Jurkat, Clone E6-1 (cell line): ENCODE data around the gene AGPAT4. TPM values are rescaled to one million over a fixed set of nuclear protein-coding genes. Genes with fewer than 3 reads are reported as not detected.
"Not testable (repeated sequence)": the region's sequence is repeated elsewhere in the genome, so short reads cannot be mapped to it uniquely, and the experiment has no call there.

Experiments used
- DNase-seq: peaks from one replicate; pipeline ENCODE4 v3.0.0-alpha.2; 2011; ENCODE audit warnings: low read depth, low spot score
- H3K4me3 ChIP-seq: 2 replicates; pipeline ENCODE4 v1.5.1; 2011; ENCODE audit warnings: mild to moderate bottlenecking, low read length, control low read depth, moderate library complexity
- polyA plus RNA-seq: library from polyadenylated mRNA; unstranded; fragments of >200 nt; gene quantifications from one replicate; pipeline ENCODE4 v1.2.1, GENCODE V29; 2012; ENCODE audit warnings: missing spikeins; ENCODE audit not compliant: insufficient read length, insufficient read depth

AGPAT4 gene, protein sequence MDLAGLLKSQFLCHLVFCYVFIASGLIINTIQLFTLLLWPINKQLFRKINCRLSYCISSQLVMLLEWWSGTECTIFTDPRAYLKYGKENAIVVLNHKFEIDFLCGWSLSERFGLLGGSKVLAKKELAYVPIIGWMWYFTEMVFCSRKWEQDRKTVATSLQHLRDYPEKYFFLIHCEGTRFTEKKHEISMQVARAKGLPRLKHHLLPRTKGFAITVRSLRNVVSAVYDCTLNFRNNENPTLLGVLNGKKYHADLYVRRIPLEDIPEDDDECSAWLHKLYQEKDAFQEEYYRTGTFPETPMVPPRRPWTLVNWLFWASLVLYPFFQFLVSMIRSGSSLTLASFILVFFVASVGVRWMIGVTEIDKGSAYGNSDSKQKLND
- 4.8 TPM for polyA plus RNA-seq

DNA sequence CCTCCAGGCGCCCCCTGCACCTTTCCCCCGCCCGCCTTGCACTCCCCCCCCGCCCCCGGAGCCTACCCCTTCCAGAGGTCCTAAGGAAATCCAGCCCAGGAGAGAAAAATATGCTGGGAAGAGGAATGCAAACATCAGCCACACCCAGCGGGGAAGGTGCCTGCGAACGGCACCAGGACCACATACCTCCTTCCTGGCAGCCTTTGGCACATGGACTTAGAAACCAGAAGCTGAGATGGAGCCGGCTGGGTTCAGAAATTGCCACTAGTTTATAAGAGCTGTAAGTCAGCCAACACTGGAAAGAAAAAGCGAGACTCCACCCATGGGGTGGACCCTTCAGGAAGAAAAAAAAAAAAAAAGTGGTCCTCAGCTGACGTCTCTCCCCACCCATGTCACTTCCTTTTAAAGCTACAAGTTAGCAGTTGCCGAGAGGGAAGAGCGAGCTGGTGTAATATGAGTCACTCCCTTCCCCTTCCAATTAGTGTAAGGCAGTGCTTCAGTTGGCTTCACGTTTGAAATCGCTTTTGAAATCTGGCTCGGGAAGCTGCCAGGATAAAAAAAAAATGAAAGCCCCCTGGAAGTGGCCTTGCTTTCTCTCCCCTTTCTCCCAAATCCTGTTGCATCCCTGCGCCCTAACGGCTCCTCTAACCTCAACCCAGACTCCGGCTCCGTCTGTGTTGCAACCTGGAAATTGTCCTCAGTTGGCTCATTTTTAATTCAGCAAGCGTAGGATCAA, at the start of gene AGPAT4:
Gene AGPAT4, minus strand, starts transcription at position 310 of the 736 bp plus-strand sequence. CDS start 41,848 bp downstream, outside the sequence.
- peak within 1 kb of the TSS; percentile 72 for H3K4me3 ChIP-seq
- DNase-seq, result peak; percentile 91

DNA sequence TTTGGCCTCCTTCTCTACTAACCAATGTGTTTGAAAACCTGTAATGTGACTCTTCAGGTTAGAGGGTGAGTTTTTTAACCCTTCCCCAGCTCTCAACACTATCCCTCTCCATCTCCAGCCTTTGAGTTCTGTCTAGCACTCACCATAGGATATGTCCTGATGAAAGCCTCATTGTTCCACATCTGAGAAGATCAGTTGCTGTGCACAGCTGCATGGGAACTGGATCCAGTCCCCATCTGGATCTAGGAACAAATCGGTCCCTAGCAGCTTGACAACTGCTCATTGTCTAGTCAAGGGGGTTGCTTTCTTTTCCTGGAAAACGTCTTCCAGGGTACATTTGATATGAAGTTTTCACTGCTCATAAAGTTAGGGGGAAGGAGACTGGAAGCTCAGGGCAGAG, 45.4 kb upstream of the AGPAT4 start:
- no peak for DNase-seq
- no peak overlapping the region for H3K4me3 ChIP-seq

DNA sequence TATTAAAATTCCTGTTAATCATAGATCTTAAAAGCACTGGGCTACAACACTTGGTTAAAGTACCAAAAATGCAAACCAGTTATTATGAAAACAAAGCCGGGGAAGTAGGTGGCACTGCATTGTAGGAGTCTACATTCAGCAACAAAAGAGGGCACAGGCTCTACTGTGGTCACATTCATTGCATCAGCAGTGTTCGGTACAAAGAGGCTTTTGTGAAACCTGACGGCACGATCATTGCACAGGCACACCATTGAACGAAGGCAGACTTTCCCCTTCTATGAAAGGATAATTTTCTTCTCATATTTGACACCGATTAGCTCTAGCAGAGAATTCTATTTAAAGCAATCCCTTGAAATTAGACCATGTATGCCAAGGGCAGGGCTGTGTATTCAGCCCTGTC, 44.6 kb upstream of the AGPAT4 start:
- H3K4me3 ChIP-seq, result no peak overlapping the region
- DNase-seq, result no peak

DNA sequence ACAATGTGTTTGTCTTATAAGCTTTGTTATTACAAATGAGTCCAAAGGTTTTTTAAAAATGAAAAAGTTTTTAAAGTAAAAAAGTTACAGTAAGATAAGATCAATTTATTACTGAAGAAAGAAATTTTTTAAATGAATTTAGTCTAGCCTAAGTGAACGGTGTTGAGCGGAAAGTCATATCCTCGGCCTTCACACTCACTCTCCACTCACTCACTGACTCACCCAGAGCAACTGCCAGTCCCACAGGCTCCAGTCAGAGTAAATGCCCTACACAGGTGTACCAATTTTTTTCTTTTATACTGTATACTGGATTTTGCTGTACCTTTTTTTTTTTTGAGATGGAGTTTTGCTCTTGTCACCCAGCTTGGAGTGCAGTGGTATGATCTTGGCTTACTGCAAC, 42.7 kb upstream of the AGPAT4 start:
- DNase-seq, result no peak
- no peak overlapping the region for H3K4me3 ChIP-seq

DNA sequence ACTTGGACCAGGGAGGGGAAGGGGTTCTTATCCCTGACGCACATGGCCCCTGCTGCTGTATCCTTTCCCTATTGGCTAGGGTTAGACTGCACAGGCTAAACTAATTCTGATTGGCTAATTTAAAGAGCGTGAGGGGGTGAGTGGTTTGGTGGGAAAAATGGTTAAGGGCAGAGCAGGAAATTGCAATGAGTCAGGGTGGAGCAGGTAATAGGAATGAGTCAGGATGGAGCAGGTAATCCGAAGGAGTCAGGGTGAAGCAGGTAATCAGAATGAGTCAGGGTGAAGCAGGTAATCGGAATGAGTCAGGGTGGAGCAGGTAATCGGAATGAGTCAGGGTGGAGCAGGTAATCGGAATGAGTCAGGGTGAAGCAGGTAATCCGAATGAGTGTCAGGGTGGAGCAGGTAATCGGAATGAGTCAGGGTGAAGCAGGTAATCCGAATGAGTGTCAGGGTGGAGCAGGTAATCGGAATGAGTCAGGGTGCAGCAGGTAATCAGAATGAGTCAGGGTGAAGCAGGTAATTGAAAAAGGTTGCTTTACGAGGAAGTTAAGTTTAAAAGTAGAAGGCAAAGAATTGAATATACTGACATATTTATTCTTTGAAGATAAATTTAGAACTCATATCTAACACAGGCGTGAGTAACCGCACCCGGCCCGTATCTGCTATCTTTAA, 41.5 kb upstream of the AGPAT4 start:
- DNase-seq, H3K4me3 ChIP-seq: not testable (repeated sequence)

DNA sequence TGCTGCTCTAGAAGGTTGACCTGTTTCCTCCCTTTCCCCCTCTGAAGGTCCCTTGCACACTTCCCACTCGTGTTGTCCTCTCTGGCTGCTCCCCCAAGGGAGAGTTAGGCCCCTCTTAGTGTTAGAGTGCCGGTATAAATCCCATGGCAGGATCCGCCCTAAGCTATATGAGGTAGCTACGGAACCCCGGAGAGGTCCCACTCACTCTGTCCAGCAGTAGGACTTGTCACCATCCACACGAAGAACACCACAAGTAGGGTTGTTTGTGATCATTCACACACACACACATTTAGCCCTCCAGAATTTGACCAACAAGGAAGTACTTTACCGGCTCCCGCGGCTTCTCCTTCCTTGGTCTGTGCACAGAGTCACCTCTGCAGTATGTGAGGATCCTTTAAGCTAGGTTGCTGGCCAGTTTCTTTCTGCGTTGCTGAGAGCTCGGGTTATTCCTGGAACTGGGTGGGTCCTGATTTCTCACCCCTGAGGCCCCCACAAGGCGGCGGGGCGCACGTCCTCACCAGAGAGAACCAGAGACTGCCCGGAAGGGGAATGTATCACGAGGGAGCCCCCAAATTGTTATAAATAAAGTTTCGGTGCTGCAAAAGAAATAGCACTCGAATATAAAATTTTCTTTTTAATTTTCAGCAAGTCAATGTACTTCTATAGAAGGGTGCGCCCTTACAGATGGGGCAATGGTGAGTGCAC, 40.8 kb upstream of the AGPAT4 start:
- not testable (repeated sequence) for H3K4me3 ChIP-seq, DNase-seq

DNA sequence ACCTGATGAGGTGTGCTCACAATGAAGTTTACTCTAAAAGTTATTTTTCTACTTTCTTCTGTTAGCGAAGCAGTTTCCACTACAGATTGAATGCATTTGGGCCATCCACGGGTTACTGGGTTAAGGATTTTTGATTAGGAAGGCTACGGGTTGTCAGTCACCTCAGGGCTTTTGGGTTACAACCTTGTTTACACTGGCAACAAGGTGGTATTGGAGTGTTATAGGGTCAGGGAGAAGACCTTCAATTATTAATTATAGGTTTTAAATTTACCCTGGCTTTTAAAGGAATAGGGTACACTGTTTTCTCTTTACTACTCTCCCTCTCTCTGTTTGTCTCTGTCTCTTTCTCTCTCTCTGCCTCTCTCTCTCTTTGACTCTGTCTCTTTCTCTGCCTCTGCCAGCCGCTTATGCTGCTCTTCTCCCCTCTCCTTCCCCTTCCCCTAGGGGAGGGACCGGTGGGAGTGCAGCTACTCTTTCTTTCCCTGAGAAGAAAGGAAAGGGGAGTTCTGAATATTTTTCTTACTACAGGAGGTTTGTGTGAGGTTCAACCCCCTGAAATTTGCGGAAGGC, 40.2 kb upstream of the AGPAT4 start:
- DNase-seq, result no peak

DNA sequence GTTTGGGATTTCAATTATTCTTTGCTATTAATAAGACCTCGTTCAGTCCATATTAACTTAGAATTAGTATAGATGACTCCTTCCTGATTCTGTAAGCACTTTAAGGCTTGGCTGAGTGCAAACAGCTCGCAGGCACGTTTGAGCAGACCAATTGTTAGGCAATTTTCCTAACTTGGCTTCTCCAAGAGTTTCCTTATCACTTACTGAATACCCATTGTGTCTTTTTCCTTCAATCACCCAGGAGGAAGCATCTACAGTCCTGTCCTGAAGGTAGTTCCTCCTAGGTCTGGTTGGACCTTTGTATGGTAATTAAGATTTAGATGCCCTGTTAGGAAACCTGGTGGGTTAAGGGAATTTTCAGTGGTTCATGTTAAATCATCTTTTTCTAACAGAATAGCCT, 39.6 kb upstream of the AGPAT4 start:
- H3K4me3 ChIP-seq, DNase-seq: not testable (repeated sequence)

More for the DNA sequence above, 40.2 kb upstream of the AGPAT4 start:
- H3K4me3 ChIP-seq, result no peak overlapping the region

DNA sequence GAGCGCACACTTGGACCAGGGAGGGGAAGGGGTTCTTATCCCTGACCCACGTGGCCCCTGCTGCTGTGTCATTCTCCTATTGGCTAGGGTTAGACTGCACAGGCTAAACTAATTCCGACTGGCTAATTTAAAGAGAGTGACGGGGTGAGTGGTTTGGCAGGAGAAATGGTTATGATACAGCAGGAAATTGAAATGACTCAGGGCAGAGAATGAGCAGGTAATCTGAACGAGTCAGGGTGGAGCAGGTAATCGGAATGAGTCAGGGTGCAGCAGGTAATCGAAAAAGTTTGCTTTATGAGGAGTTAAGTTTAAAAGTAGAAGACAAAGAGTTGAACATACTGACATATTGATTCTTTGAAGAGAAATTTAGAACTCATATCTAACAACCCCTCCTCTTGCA, 35.9 kb upstream of the AGPAT4 start:
- DNase-seq, H3K4me3 ChIP-seq: not testable (repeated sequence)

DNA sequence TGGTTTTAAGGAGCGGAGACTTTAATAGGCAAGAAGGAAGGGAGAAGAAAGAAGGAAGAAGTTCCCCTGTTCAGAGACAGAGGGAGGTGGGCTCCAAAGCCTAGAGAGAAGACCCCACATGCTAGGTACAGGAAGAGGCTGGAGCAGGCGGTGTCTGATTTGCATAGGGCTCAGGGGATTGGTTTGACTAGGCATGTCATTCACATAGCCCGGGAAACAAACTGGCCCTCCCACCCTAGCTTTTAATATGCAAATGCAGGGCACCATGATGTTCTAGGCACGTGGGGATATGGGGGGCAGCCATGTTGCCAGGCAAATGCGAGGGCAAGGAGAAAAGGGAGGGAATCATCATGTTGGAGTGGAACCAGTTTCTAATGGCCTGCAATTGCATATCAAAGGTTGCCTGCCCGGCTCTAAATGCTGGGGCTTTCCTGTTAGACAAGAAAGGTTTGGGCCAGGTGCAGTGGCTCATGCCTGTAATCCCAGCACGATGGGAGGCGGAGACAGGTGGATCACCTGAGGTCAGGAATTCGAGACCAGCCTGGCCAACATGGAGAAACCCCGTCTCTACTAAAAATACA, 34.3 kb upstream of the AGPAT4 start:
- no peak for DNase-seq
- no peak overlapping the region for H3K4me3 ChIP-seq

DNA sequence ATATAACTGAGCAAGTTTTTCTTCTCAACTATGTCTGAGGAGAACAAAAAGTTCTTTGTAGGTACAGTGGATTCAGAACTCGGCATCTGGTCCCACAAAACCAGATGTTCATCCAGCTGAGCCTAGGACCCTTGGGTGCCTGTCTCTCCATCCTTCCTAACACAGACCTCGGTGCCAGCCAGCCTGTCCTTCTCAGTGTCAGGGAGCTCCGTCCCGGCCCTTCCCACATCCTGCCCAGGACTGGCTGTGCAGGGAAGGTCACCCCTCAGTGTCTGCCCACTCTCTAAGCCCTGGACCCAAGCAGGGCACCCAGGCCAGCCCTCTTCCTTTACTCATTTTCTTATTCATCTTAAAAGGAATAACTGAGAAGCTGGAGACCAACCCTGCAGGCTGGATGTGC, 32.0 kb upstream of the AGPAT4 start:
- no peak overlapping the region for H3K4me3 ChIP-seq
- DNase-seq, result no peak

DNA sequence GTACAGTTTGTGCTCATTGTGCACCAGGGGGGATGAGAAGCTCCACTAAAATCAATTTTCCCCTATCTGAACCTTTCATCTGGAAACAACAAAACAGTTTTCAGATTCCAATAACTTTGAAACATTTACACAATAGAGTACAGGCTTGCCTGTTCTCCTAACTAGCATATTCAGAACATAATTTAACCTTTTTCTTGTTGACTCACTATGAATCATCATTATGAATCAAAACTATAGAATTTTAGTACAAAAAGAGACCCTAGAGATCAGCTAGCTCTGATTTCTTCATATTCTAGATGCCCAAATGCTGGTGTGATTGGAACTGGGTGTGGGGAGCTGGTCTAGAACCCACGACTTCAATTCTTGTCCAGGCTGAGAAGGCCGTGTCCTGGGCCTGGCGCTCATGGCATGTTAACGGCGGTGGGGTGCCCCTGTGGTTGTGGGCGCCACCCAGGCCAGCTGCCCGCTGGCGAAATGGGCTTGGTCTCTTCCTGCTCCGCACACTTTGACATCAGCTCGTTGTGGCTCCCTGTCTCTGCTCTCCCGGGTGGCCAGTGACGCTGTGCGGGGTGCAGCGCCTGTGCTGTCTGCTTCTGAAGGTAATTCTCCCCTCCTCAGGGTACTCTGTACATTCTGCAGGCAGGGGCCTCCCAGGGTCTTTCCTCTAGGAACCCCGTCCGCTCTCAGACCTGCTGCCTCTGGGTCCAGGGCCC, 29.9 kb upstream of the AGPAT4 start:
- no peak overlapping the region for H3K4me3 ChIP-seq

DNA sequence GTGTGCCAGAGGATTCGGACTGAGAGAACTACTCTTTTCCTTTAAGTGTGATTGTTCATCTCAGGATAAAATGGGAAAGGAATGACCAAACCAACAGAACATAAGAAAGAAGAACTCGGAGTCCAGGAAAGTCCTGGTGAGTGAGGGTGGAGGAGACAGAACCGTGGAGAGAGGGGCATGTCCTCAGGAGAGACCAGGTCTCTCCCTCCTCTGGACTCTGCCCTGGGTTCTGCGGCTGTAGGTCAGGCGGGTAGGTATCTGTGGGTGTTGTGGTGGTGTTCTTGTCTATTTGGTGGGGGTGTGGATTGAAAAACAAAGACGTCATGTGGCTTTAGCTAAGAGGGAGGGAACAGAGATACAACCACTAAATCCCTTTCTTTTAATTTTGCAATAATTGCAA, 29.1 kb upstream of the AGPAT4 start:
- DNase-seq, result no peak
- H3K4me3 ChIP-seq, result no peak overlapping the region

More for the DNA sequence above, 29.9 kb upstream of the AGPAT4 start:
- no peak for DNase-seq

DNA sequence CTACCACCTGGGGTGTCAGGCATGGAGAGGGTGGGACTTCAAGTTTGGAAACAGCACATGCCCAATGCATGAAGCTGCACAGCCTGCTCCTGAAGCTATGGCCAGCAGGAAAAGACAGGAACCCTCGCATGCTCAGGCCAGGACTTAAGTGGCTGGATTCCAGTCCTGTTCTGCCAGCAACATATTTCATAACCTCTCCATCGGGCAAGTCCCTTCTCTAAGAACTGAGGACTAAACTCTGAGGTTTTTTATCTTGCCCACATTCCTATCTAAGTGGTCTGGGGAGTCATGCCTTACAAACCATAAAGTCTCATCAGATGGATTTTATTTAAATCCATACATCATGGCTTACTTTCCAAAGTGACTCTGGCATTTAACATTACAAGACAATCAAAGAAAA, 27.5 kb upstream of the AGPAT4 start:
- DNase-seq, result no peak
- H3K4me3 ChIP-seq, result no peak overlapping the region

DNA sequence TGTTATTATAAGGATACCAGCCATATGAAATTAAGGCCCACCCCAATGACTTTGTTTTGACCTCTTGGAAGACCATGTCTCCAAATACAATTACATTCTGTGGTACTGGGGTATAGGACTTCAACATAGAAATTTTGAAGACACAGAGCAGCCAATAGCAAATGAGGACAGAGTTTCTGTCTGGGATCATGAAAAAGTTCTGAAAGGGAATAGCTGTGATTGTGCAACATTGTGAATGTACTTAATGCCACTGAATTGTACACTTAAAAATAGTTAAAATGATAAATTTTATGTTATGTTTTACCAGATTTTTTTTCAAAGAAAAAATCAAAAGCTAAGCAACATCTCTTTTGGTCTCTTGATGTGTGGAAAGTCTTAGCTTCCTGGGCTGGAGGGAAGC, 27.0 kb upstream of the AGPAT4 start:
- H3K4me3 ChIP-seq, result no peak overlapping the region
- no peak for DNase-seq

DNA sequence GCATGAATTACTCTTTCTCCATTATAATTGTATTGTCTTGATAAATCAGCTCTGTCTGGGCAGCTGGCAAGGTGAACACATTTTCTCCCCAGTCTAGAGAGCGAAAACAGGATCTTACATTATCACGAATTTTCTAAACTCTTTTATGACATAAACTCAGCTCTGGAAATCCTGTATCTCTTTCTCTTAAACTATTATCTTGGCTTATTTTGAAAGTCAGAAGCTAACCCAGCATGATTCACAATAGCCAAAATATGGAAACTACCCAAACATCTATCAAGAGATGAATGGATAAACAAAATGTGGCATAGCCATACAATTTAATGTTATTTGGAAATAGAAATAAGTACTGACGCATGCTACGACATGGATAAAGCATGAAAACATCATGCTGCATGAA, 25.9 kb upstream of the AGPAT4 start:
- H3K4me3 ChIP-seq, result no peak overlapping the region
- no peak for DNase-seq

DNA sequence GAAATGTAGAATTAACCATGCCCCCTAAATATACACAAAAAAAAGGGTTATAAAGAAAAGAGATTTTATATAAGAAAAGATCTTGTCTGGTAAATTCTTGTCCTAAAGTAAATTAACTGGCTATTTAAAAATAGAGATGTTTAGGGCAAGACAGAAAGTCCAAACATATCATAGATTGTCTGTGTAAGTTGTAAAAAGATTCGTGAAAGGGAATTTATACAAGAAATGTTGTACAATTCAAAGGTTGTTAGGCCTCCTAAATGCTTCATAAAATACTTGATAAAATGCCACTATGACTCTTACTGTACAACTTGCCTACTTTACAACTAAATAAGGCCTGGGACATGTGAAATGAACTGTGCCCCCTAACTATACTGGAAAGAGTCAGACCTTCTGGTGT, 21.9 kb upstream of the AGPAT4 start:
- no peak for DNase-seq

DNA sequence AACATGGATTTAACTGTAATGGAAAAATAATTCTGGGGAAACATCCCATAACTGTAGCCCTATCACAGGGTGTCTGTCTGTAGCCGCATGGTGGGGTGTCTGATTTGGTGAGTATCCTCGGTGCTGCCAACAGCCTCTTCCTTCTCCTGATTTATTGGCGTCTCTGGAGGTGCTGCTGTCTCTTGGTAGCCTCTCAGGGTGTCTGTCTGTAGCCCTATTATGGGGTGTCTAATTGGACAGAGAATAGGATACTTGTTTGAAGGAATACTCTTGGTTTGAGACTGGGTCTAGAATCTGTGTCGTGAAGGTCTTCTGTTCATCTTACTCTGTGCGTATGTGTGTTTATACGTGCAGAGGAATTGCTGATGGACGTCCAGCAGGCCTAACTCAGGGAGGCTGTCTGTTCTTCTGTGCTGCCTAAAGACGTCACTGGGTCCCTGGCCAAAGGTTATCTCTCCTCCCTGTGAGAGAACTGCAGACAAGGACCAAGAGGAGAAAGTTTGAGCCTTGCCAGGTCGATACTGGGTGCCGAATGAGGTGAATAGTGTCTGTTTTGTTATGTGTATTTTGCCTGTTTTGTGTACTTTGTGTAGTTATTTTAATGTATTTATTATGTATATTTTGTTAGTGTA, 18.9 kb upstream of the AGPAT4 start:
- no peak for DNase-seq
- no peak overlapping the region for H3K4me3 ChIP-seq

More for the DNA sequence above, 21.9 kb upstream of the AGPAT4 start:
- H3K4me3 ChIP-seq, result no peak overlapping the region
